Activated CD8-positive, alpha-beta memory T cell treated with anti-CD3 and anti-CD28 coated beads, Interleukin-2, amount 50 U/mL, for 1 hour (primary cell): ENCODE measurements around the gene PCF11.
"Not testable (repeated sequence)": the region's sequence is repeated elsewhere in the genome, so short reads cannot be mapped to it uniquely, and the experiment has no call there.

Experiments
- DNase-seq: peaks from one replicate; pipeline ENCODE4 v3.0.0-alpha.2; 2020; ENCODE audit errors: extremely low read depth

Gene PCF11

GRCh38 chr11:83191491-83191890 lies 34.6 kb downstream of the PCF11 start:
- no peak for DNase-seq

GRCh38 chr11:83191986-83192385 lies 35.1 kb downstream of the PCF11 start:
- DNase-seq, result no peak

- DNase-seq, result no peak
These were observed 35.8 kb downstream of the PCF11 start for GRCh38 chr11:83192606-83193245.

- peak; percentile 62 for DNase-seq
These were observed 36.7 kb downstream of the PCF11 start, which contains the start of gene ANKRD42 for GRCh38 chr11:83193315-83194280. ANKRD42 (plus strand) TSS chr11:83193712; CDS start chr11:83194671, 959 bp downstream.

GRCh38 chr11:83194281-83195142 lies 37.6 kb downstream of the PCF11 start:
- DNase-seq, result peak; percentile 22

GRCh38 chr11:83195143-83195466 lies 38.2 kb downstream of the PCF11 start:
- no peak for DNase-seq

GRCh38 chr11:83195649-83196048 lies 38.7 kb downstream of the PCF11 start:
- no peak for DNase-seq

GRCh38 chr11:83200035-83200434 lies 43.1 kb downstream of the PCF11 start:
- no peak for DNase-seq

- no peak for DNase-seq
These were observed 48.8 kb downstream of the PCF11 start for GRCh38 chr11:83205608-83206185.

GRCh38 chr11:83206221-83206620 lies 49.3 kb downstream of the PCF11 start:
- DNase-seq, result no peak

GRCh38 chr11:83206771-83207382 lies 49.9 kb downstream of the PCF11 start:
- DNase-seq, result not testable (repeated sequence)

- no peak for DNase-seq
These were observed 62.2 kb downstream of the PCF11 start for GRCh38 chr11:83219095-83219494.

- no peak for DNase-seq
These were observed 63.3 kb downstream of the PCF11 start for GRCh38 chr11:83220260-83220659.

GRCh38 chr11:83221694-83222093 lies 64.8 kb downstream of the PCF11 start:
- DNase-seq, result no peak

GRCh38 chr11:83222499-83222898 lies 65.6 kb downstream of the PCF11 start:
- no peak for DNase-seq

GRCh38 chr11:83223457-83223856 lies 66.5 kb downstream of the PCF11 start:
- DNase-seq, result no peak

GRCh38 chr11:83235825-83236224 lies 78.9 kb downstream of the PCF11 start:
- DNase-seq, result no peak
